HG02798 (cell line): Measurements from ENCODE around the gene NLK.
"Not testable (repeated sequence)": the region's sequence is repeated elsewhere in the genome, so short reads cannot be mapped to it uniquely, and the experiment has no call there.

ENCODE experiments used
- ATAC-seq: cut with Tn5 transposase; IDR thresholded peaks from one replicate; pipeline ENCODE4 v1.9.1; 2021; ENCODE audit warnings: mild to moderate bottlenecking; ENCODE audit not compliant: unreplicated experiment, poor library complexity

NLK gene

GRCh38 chr17:28142305-28142704 is 99.8 kb downstream of the NLK start:
- no peak for ATAC-seq

- no peak for ATAC-seq
These were observed 101.5 kb downstream of the NLK start for GRCh38 chr17:28144019-28144418.

GRCh38 chr17:28145348-28145747 is 102.9 kb downstream of the NLK start:
- ATAC-seq: no peak

GRCh38 chr17:28147017-28147416 is 104.5 kb downstream of the NLK start:
- ATAC-seq: no peak

DNA sequence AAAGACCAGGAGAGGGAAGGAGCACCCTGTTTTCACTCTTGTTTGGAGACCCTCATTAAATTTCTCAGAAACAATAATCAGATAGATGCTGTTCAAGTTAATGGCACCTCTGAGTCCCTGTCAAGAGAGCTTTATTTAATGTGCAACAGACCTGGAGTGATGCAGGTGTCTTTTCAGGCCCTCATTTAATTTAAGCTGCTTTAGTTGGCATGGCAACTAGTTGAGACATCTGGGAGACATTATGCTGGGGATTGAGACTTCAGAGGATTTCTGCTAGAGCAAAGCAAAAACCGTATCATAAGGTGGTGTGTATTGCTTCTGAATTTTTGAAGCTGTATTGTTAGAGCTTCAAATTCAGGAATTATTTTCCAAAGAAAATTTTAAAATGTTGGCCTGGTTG is 108.5 kb downstream of the NLK start:
- no peak for ATAC-seq

DNA sequence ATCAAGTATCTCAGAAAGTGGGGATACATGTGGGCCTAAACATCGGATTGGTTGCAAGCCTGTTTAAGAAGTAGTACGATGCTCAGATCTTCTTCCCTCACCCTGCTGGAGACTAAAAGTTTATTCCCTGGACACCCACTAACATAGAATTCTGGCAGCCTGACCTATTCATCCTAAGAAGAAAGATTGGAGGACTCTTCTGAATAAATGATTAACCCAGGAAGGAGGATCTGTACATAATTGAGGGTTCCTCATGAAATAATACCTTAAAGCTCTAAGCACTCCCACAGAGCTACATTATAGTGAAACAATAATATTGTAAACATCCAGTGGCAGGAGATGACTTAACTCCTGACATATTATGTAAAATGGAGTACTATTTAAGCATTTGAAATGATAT is 111.7 kb downstream of the NLK start:
- no peak for ATAC-seq

GRCh38 chr17:28155405-28155804 is 112.9 kb downstream of the NLK start:
- not testable (repeated sequence) for ATAC-seq

- ATAC-seq: no peak
These were observed 116.5 kb downstream of the NLK start for GRCh38 chr17:28159004-28159403.

GRCh38 chr17:28159924-28160323 is 117.4 kb downstream of the NLK start:
- no peak for ATAC-seq

- no peak for ATAC-seq
These were observed 118.1 kb downstream of the NLK start for GRCh38 chr17:28160610-28161009.

DNA sequence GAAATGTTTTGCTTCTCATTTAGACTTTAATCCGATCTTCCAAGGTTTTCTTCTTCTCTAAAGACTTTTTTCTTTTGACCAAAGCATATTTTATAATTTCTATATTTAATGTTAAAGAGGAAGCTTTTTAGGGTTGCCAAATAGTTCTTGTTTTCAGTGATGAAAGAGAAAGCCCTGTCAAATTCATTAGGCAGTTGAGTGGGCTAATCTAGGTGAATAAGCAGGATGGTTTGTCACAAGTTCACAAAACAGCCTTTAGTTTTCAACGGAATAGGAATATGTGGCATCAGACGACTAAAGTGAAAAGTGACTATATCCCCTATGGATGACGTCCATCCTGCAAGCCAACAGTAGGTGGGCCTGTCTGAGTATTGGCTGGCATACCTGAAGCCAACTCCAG is 118.8 kb downstream of the NLK start:
- ATAC-seq: no peak

DNA sequence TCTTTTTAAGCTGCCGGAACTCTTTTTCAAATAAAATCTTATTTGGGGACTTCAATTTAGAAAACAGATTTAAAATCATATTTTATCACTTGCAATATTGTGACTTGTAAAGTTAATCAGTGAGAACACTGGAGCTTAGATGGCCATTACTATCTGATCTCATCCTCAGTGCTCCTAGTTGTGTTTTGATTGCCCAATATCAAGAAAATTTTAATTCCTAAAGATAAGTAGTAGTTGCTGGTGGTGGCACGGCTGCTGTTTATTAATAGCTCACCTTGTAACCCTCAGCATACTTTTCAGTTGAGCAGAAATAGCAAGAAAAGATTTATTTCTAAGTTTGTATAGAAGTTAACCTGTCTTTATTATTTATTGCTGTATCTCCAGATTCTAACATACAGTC is 124.0 kb downstream of the NLK start:
- no peak for ATAC-seq

GRCh38 chr17:28169621-28170349 is 127.3 kb downstream of the NLK start:
- ATAC-seq: no peak

DNA sequence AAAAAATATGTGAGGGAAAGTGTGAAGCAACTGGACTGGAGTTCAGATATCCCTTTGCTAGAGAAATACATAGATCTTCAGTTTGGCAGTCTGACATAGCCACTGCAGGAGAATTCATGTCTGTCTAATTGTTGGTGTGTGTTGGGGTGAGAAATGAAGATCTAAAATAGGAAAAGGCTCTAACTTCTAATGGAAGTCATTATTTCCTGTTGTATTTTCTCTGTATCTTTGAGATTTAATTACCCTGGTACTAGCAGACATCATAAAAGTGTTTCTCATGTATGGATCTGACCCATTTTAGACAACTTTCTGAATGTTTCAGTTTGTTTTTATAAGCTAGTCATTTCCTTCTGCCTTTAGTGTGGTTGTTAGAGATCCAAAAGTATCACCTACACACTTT is 128.3 kb downstream of the NLK start:
- no peak for ATAC-seq

GRCh38 chr17:28173031-28173561 is 130.6 kb downstream of the NLK start:
- ATAC-seq: no peak

DNA sequence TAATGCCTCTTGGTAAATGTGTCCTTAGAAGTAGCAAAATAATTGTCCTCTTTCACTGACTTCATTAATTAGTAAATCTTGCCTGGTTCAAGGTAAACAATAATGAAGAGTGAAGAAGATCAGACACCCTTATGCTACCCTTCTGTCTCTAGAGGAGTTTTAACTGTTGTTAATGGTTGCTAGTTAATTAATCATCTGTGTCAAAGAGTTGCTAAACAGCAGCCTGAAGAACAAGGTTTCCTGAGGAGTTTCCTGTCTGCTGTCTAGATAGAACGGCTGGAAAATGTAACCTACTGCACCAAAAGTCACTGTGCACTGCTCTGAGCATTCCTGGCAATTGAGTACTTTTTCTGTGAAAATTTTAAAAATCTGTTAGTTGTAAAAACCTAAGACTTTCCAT is 131.3 kb downstream of the NLK start:
- ATAC-seq: no peak

DNA sequence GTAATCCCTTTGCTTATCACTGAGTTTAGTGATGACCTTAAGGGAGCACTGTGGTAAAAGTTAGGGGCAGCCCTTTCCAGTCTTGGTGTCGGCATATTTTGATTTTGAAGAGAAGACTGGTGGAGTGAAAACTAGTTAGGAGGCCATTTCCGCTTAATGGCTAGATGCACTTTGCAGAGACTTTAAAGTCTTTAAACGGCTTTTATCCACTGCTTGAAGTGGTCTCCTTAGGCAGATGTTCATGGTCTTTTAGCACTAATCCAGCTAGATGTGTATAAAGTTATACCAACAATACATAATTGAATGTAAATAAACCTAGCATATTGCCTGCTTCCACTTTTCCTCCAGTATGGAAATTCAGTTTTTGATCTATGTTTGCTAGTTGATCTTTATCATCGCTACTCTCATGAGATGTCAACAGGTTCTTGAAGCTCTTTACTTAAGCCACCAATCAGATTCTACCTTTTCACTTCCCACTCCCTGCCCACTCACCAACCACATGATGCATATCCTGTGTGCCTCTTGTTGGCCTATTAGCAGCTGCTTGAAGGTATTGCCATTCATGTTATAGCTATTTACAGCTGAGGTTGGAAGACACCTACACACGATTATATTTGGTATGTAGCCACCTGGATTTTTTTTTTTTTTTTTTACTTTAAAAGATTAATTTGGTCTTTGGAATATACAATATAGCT is 132.0 kb downstream of the NLK start:
- ATAC-seq: no peak

DNA sequence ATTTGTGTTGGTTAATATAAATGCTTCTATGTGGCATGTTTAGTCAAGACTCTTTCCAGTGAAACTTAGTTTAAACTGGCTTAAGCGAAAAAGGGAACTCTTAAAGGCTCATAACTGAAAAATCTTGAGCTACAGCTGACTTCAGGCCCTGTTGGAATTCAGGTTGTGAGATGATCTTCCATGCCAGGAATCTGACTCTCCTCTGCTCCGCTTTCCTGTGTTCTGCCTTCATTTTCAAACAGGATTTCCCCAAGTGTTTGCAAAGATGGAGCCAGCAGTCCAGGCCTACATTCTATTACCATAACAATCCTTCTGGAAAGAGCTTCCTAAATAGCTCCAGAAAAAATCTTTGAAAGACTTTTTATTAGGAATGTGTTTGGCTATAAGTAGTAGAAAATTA is 134.9 kb downstream of the NLK start:
- ATAC-seq: no peak

- ATAC-seq: no peak
These were observed 136.3 kb downstream of the NLK start for GRCh38 chr17:28178800-28179199.

DNA sequence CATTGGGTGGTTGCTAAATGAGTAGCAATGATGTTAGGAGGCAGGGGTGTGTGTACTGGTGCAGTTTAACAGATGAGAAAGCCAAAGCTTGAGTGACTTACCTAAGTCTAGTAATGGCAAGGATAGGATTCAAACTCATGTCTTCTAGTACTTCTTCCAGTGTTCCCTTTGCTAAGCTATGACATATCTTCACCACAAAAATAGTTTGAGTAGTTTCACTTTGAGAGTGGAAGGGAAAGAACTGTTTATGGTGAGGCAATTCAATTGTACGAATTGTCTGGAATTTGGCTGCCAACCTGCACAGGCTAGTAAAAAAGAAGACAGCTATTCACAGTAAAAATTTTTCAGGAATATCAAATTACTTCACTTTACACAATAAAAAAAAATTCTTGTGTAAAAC is 138.0 kb downstream of the NLK start:
- ATAC-seq: no peak

DNA sequence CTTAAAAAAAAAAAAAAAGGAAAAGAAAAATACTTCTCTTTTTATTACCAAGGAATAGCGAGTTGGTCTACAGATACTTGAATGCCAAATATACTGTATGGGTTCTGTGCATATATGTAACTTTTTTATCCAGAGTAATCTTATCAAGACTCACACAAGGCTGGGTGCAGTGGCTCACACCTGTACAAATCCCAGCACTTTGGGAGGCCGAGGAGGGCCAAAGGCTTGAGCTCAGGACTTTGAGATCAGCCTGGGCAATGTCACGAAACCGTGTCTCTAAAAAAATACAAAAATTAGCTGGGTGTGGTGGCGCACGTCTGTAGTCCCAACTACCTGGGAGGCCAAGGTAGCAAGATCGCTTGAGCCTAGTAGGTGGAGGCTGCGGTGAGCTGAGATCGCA is 139.1 kb downstream of the NLK start:
- ATAC-seq: no peak

DNA sequence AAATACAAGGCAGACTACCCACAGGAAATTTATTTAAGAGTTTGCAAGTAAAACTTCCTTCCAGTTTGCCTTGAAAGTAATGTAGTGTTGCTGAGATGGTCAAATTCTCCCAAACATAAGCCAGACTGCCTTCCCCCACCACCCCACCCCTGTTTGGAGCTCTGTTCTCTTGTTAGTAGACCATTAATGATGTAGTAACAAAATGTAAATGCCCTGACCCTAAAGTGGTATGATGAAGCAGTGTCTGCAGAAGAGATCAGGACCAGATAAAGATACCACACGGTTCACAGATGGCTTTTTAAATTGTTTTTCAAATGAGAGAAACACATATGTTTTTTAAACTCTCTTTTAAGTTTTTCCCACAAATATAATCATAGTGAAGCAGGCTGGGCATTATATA is 140.1 kb downstream of the NLK start:
- ATAC-seq: no peak
